ENCODE measurements around the gene PPM1L. TPM values are rescaled to one million over a fixed set of nuclear protein-coding genes. Genes with fewer than 3 reads are reported as not detected.

PPM1L gene
- total RNA-seq, 1 donor from 2014 or later, result 2.7 TPM

- H3K27ac Mint-ChIP-seq, result no peak overlapping the region
Measured at GRCh38 chr3:160943996-160944395, 188.0 kb downstream of the PPM1L start.

GRCh38 chr3:160945336-160945735 lies 189.3 kb downstream of the PPM1L start:
- Mint-ChIP-seq H3K27me3 (ENCODE audit: insufficient read depth) (no peaks in the 10 kb centered on the region), H3K36me3 (ENCODE audit: low read depth) (no peaks in the 10 kb centered on the region), H3K4me3 (no peak overlapping the region), H3K27ac (no peak overlapping the region), H3K4me1 (ENCODE audit: low read depth) (peaks cover 7% of the 10 kb centered on the region), H3K9me3 (no peaks in the 10 kb centered on the region)
- DNase-seq (ENCODE audit: low spot score), result no peak
- intact Hi-C loops (cut with micrococcal nuclease), result loop anchor here (10.0 kb wide), 1 partner anchor 381 kb away; the partner anchor contains the start of gene KPNA4

More at GRCh38 chr3:160943996-160944395, 188.0 kb downstream of the PPM1L start:
- Mint-ChIP-seq H3K27me3 (ENCODE audit: insufficient read depth) (no peaks in the 10 kb centered on the region), H3K4me3 (no peak overlapping the region), H3K9me3 (no peaks in the 10 kb centered on the region), H3K4me1 (ENCODE audit: low read depth) (peaks cover 7% of the 10 kb centered on the region), H3K36me3 (ENCODE audit: low read depth) (no peaks in the 10 kb centered on the region)
- intact Hi-C loops (cut with micrococcal nuclease), result loop anchor here (5.0 to 10.0 kb wide), 4 partner anchors 142 to 1062 kb away; partner anchors contain the start of gene KPNA4
- DNase-seq (ENCODE audit: low spot score), result no peak

GRCh38 chr3:160948273-160948672 lies 192.2 kb downstream of the PPM1L start:
- H3K36me3 Mint-ChIP-seq (ENCODE audit: low read depth), result no peaks in the 10 kb centered on the region
- no peaks in the 10 kb centered on the region for H3K27me3 Mint-ChIP-seq (ENCODE audit: insufficient read depth)
- H3K27ac Mint-ChIP-seq, result no peak overlapping the region
- H3K4me3 Mint-ChIP-seq, result no peak overlapping the region
- intact Hi-C loops (cut with micrococcal nuclease), result loop anchor here (10.0 kb wide), 1 partner anchor 383 kb away; the partner anchor contains the start of gene KPNA4
- no peak for DNase-seq (ENCODE audit: low spot score)
- no peaks in the 10 kb centered on the region for H3K4me1 Mint-ChIP-seq (ENCODE audit: low read depth)
- H3K9me3 Mint-ChIP-seq, result no peaks in the 10 kb centered on the region

- intact Hi-C loops (cut with micrococcal nuclease), result loop anchor here (10.0 kb wide), 1 partner anchor 385 kb away; the partner anchor contains the start of gene KPNA4
- H3K36me3 Mint-ChIP-seq (ENCODE audit: low read depth), result no peaks in the 10 kb centered on the region
- DNase-seq (ENCODE audit: low spot score), result no peak
- H3K9me3 Mint-ChIP-seq, result no peaks in the 10 kb centered on the region
- no peaks in the 10 kb centered on the region for H3K27me3 Mint-ChIP-seq (ENCODE audit: insufficient read depth)
- no peak overlapping the region for H3K27ac Mint-ChIP-seq
- no peak overlapping the region for H3K4me3 Mint-ChIP-seq
- H3K4me1 Mint-ChIP-seq (ENCODE audit: low read depth), result no peaks in the 10 kb centered on the region
Measured at GRCh38 chr3:160949460-160949859, 193.4 kb downstream of the PPM1L start.

GRCh38 chr3:160950542-160950941 lies 194.5 kb downstream of the PPM1L start:
- H3K9me3 Mint-ChIP-seq, result no peaks in the 10 kb centered on the region
- H3K4me1 Mint-ChIP-seq (ENCODE audit: low read depth), result no peaks in the 10 kb centered on the region
- H3K27ac Mint-ChIP-seq, result no peak overlapping the region
- no peaks in the 10 kb centered on the region for H3K27me3 Mint-ChIP-seq (ENCODE audit: insufficient read depth)
- intact Hi-C loops (cut with micrococcal nuclease), result no loop called here
- no peaks in the 10 kb centered on the region for H3K36me3 Mint-ChIP-seq (ENCODE audit: low read depth)
- DNase-seq (ENCODE audit: low spot score), result no peak
- no peak overlapping the region for H3K4me3 Mint-ChIP-seq

GRCh38 chr3:160950954-160951353 lies 194.9 kb downstream of the PPM1L start:
- Mint-ChIP-seq H3K36me3 (ENCODE audit: low read depth) (no peaks in the 10 kb centered on the region), H3K9me3 (no peaks in the 10 kb centered on the region), H3K4me1 (ENCODE audit: low read depth) (no peaks in the 10 kb centered on the region), H3K4me3 (no peak overlapping the region), H3K27ac (no peak overlapping the region), H3K27me3 (ENCODE audit: insufficient read depth) (no peaks in the 10 kb centered on the region)
- DNase-seq (ENCODE audit: low spot score), result no peak
- intact Hi-C loops (cut with micrococcal nuclease), result no loop called here

- no peaks in the 10 kb centered on the region for H3K36me3 Mint-ChIP-seq (ENCODE audit: low read depth)
- no peak overlapping the region for H3K27ac Mint-ChIP-seq
- DNase-seq (ENCODE audit: low spot score), result no peak
- no peaks in the 10 kb centered on the region for H3K9me3 Mint-ChIP-seq
- H3K4me1 Mint-ChIP-seq (ENCODE audit: low read depth), result no peaks in the 10 kb centered on the region
- intact Hi-C loops (cut with micrococcal nuclease), result no loop called here
- H3K4me3 Mint-ChIP-seq, result no peak overlapping the region
- no peaks in the 10 kb centered on the region for H3K27me3 Mint-ChIP-seq (ENCODE audit: insufficient read depth)
Measured at GRCh38 chr3:160951642-160952487, 195.8 kb downstream of the PPM1L start.

GRCh38 chr3:160953686-160954085 lies 197.7 kb downstream of the PPM1L start:
- Mint-ChIP-seq H3K9me3 (no peaks in the 10 kb centered on the region), H3K36me3 (ENCODE audit: low read depth) (no peaks in the 10 kb centered on the region), H3K27me3 (ENCODE audit: insufficient read depth) (peaks cover 2% of the 10 kb centered on the region), H3K4me1 (ENCODE audit: low read depth) (no peaks in the 10 kb centered on the region), H3K4me3 (no peak overlapping the region), H3K27ac (no peak overlapping the region)
- DNase-seq (ENCODE audit: low spot score), result no peak
- intact Hi-C loops (cut with micrococcal nuclease), result no loop called here

- no peak for DNase-seq (ENCODE audit: low spot score)
- no peak overlapping the region for H3K27ac Mint-ChIP-seq
- H3K9me3 Mint-ChIP-seq, result no peaks in the 10 kb centered on the region
- H3K27me3 Mint-ChIP-seq (ENCODE audit: insufficient read depth), result peaks cover 2% of the 10 kb centered on the region
- H3K4me1 Mint-ChIP-seq (ENCODE audit: low read depth), result no peaks in the 10 kb centered on the region
- intact Hi-C loops (cut with micrococcal nuclease), result loop anchor here (1.0 to 2.0 kb wide), 3 partner anchors 264 to 468 kb away; partner anchors contain the start of gene NMD3
- no peaks in the 10 kb centered on the region for H3K36me3 Mint-ChIP-seq (ENCODE audit: low read depth)
- no peak overlapping the region for H3K4me3 Mint-ChIP-seq
Measured at GRCh38 chr3:160956785-160957184, 200.8 kb downstream of the PPM1L start.

GRCh38 chr3:160960568-160960967 lies 204.5 kb downstream of the PPM1L start:
- H3K4me1 Mint-ChIP-seq (ENCODE audit: low read depth), result no peaks in the 10 kb centered on the region

GRCh38 chr3:160963949-160964348 lies 207.9 kb downstream of the PPM1L start:
- no peaks in the 10 kb centered on the region for H3K27me3 Mint-ChIP-seq (ENCODE audit: insufficient read depth)
- peaks cover 1% of the 10 kb centered on the region for H3K36me3 Mint-ChIP-seq (ENCODE audit: low read depth)
- no peaks in the 10 kb centered on the region for H3K4me1 Mint-ChIP-seq (ENCODE audit: low read depth)
- H3K4me3 Mint-ChIP-seq, result no peak overlapping the region
- intact Hi-C loops (cut with micrococcal nuclease), result no loop called here
- H3K9me3 Mint-ChIP-seq, result peaks cover 3% of the 10 kb centered on the region
- no peak overlapping the region for H3K27ac Mint-ChIP-seq
- no peak for DNase-seq (ENCODE audit: low spot score)

More at GRCh38 chr3:160960568-160960967, 204.5 kb downstream of the PPM1L start:
- Mint-ChIP-seq H3K4me3 (no peak overlapping the region), H3K36me3 (ENCODE audit: low read depth) (no peaks in the 10 kb centered on the region), H3K27me3 (ENCODE audit: insufficient read depth) (peaks cover 2% of the 10 kb centered on the region), H3K9me3 (no peaks in the 10 kb centered on the region), H3K27ac (no peak overlapping the region)
- no peak for DNase-seq (ENCODE audit: low spot score)
- intact Hi-C loops (cut with micrococcal nuclease), result no loop called here

- intact Hi-C loops (cut with micrococcal nuclease), result no loop called here
- Mint-ChIP-seq H3K36me3 (ENCODE audit: low read depth) (peaks cover 1% of the 10 kb centered on the region), H3K4me3 (no peak overlapping the region), H3K27me3 (ENCODE audit: insufficient read depth) (no peaks in the 10 kb centered on the region), H3K27ac (no peak overlapping the region), H3K4me1 (ENCODE audit: low read depth) (no peaks in the 10 kb centered on the region), H3K9me3 (peaks cover 11% of the 10 kb centered on the region)
- DNase-seq (ENCODE audit: low spot score), result no peak
Measured at GRCh38 chr3:160968761-160969160, 212.7 kb downstream of the PPM1L start.

GRCh38 chr3:160973067-160973809 lies 217.2 kb downstream of the PPM1L start:
- Mint-ChIP-seq H3K27ac (no peak overlapping the region), H3K27me3 (ENCODE audit: insufficient read depth) (no peaks in the 10 kb centered on the region), H3K36me3 (ENCODE audit: low read depth) (no peaks in the 10 kb centered on the region), H3K4me1 (ENCODE audit: low read depth) (no peaks in the 10 kb centered on the region), H3K9me3 (peaks cover 15% of the 10 kb centered on the region), H3K4me3 (no peak overlapping the region)
- intact Hi-C loops (cut with micrococcal nuclease), result no loop called here
- no peak for DNase-seq (ENCODE audit: low spot score)
